ENCODE measurements around the gene ASIC2.
"Not testable (repeated sequence)": the region's sequence is repeated elsewhere in the genome, so short reads cannot be mapped to it uniquely, and the experiment has no call there.

The ASIC2 gene

DNA sequence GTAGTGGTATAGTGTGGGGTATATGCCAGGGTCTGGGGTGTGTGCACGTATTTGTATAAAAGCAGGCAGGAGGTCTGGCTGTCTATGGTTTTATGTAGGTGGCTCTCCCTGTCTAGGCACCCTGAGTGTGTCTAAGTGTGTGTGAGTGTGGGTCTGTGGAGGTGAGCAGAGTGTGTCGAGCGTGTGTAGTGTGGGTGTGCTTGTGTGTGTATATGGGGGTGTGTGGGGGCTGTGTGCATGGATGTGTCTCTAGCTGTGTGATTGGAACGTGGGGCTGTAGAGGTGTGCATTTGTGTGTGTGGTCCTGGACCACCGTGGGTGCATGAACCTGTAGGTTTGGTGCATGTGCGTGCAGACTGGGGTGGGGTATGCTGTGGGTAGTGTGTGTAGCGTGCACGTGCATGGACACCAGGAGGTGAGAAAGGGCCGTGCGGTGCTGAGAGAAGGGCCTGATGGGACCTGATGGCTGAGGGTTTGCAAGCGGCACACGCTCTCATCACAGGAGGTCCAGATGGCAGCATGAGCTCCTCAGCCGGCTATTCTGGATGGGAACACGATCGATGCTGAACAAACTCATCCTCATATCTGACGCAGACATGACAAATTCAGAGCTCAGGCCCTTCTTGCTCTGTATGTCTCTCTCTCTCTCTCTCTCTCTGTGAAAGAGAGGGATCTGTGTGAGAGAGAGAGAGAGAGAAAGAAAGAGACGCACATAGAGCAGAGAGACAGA, 273.8 kb downstream of the ASIC2 start:
- no peak for DNase-seq (ENCODE audit: low spot score)

GRCh38 chr17:33017366-33017765, 275.7 kb downstream of the ASIC2 start:
- DNase-seq (ENCODE audit: low spot score), result no peak

- DNase-seq (ENCODE audit: low spot score), result no peak
Observed at GRCh38 chr17:33016920-33017319, 276.2 kb downstream of the ASIC2 start.

DNA sequence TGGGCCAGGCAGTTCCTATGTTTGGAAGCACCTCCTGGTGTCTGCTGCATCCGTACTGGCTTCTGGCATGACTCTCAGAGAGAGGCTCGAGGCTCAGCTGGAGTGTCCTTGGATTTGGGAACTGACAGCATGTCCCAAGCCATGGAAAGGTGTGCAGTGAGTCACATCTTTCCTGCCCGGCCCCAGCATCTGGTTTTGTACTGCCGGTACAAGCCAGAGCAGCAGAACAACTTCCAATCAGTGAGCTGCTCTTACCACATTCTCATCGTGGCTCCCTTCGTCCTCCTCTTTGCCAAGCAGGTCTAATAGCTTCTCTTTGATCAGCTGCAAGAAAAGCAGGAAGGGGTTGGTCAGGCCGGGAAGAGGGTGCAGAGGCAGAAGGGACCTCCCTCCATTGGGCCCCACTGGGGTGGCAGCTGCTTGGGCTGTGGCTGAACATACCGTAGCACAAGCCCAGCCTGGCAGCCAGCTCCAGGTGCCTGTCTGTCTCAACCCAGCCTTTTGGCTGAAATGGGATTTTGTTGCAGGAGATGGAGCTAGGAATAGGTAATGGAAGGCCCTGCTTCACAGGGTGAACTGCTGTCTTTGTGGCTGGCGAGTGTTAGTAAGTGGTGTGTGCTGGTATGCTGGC, 277.3 kb downstream of the ASIC2 start:
- DNase-seq (ENCODE audit: low spot score), result no peak

DNA sequence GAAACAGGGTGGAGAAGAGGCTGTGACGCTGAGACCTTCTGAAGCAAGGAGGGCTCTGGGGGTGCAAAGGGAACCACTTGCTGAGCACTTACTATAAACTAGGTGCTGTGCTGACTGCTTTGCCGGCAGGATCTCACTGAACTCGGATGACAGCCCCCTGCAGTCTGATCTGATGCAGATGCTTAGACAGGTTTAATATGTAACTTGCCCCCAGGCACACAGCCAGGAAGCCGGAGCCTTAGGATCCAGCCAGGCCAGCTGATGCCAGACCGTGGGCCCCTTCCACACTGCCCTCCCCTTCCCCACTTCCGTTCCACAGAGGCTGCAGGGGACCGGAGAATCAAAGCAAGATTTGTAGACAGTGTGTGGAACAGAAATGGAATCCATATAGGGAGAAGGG, 278.3 kb downstream of the ASIC2 start:
- no peak for DNase-seq (ENCODE audit: low spot score)

GRCh38 chr17:33013596-33014375, 279.3 kb downstream of the ASIC2 start:
- DNase-seq (ENCODE audit: low spot score), result no peak

DNA sequence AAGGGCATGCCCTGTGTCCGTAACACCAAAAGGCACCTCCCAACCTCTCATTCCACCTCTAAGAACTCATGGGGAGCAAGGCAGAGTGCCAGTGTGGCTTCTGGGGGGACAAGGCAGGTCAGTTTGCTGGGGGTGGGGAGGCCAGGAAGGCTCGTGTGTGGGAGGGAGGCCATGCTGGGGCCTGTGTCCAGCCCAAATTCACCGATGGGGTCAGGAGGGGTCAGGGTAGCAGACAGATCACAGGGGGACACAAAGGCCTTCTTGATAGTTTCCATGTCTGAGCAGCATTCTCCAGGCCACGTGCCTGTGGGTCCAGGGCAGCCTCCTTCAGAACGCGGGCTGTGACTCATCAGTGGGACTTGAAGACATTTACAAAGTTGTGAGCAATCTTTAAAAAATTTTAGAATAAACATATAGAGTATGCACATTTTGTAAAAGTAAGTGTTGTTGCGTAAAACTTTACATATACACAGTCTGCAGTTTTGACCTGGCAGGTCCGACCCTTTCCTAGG, 280.5 kb downstream of the ASIC2 start:
- DNase-seq (ENCODE audit: low spot score), result no peak

- DNase-seq (ENCODE audit: low spot score), result no peak
Observed at GRCh38 chr17:33009636-33010035, 283.5 kb downstream of the ASIC2 start.

DNA sequence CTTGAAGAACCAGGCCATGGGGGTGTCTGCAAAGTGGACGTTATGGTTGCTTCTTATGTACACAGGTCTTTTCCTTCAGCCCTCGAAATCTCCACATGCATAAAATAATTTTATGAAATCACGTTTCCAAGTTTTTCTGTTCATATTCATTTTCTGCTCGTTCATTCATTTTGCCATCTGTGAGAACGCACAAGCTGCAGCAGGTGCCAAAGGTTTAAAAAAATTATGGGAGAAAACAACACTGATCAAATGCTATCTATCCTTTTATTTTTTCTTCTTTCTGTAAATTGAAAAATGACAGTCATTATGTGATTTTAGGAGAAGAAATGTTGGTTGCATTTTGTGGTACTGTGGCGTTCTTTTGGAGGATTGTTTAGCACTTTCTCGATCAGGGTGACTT, 285.9 kb downstream of the ASIC2 start:
- DNase-seq (ENCODE audit: low spot score), result no peak

GRCh38 chr17:33002246-33002645, 290.8 kb downstream of the ASIC2 start:
- no peak for DNase-seq (ENCODE audit: low spot score)

- no peak for DNase-seq (ENCODE audit: low spot score)
Observed at GRCh38 chr17:32998887-32999228, 294.2 kb downstream of the ASIC2 start.

DNA sequence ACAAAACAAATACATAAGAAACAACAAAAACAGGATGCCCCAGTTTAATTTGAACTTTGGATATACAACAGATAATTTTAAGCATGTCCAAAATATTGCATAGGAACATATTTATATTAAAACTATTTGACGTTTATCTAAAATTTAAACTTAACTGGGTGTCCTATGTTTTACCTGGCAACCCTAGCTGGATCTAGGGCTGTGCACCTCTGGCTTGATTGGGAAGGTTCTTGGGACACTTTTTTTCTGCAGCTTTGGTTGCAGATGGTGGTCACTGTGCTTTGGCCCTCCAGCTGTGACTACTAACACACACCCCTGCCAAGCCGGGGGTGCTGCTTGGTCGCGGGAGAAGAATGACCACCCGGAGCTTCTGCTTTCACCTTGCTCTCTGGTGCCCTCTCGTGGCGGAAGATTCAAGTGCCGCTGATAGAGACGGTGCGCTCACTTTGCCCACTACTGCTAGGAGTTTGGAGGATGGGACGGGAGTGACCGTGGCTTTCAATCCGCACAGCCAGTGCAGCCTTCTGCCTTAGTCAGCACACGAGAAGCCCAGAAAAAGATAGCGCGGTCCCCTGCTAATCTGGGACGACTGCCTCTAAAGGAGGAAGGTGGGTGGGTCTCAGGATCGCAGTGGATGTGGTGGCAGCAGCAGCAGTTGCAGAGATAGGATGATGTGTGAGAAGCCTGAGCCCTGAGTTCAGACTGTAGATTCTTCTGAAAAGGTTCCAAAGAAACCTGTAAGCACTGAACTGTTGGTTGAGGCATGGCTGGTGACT, 294.8 kb downstream of the ASIC2 start:
- DNase-seq (ENCODE audit: low spot score), result peak; percentile 75

- DNase-seq (ENCODE audit: low spot score), result no peak
Observed at GRCh38 chr17:32995416-32996045, 297.6 kb downstream of the ASIC2 start.

DNA sequence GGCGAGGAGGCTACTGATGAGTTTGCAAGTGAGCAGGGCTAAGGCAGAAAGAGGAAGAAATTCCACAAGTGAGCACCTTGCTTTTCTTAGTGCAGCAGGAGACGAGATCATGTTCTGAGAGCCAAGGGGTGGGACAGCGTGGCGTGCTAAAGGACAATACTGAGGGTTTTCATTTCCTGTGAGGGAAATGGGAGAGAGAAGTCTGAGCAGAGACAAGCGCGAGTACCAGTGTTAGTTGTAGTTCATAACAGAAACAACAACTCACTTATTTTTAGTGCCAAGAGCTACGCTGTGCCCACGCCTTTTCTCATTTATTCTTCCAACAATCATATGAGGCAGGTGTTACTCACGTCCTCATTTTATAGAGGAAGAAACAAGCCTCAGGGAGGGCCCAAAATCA, 299.1 kb downstream of the ASIC2 start:
- no peak for DNase-seq (ENCODE audit: low spot score)

GRCh38 chr17:32992321-32993033, 300.6 kb downstream of the ASIC2 start:
- no peak for DNase-seq (ENCODE audit: low spot score)

DNA sequence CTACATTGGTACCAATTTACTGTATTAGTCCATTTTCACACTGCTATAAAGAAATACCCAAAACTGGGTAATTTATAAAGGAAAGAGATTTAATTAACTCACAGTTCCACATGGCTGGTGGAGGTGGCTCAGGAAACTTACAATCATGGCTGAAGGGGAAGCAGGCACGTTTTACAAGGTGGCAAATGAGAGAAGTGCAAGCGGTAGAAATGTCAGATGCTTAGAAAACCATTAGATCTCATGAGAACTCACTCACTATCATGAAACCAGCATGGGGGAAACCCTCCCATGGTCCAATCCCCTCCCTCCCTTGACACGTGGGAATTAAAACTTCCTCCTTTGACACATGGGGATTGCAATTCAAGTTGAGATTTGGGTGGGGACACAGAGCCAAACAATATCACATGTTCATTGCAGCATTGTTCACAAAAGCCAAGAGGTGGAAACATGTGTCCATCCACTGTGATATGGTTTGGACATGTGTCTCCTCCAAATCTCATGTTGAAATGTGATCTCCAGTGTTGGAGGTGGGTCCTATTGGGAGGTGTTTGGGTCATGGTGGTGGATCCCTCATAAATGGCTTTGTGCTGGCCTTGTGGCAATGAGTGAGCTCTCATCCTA, 304.5 kb downstream of the ASIC2 start:
- DNase-seq (ENCODE audit: low spot score), result no peak

GRCh38 chr17:32987868-32988267, 305.2 kb downstream of the ASIC2 start:
- not testable (repeated sequence) for DNase-seq (ENCODE audit: low spot score)

GRCh38 chr17:32987453-32987805, 305.7 kb downstream of the ASIC2 start:
- DNase-seq (ENCODE audit: low spot score), result not testable (repeated sequence)

DNA sequence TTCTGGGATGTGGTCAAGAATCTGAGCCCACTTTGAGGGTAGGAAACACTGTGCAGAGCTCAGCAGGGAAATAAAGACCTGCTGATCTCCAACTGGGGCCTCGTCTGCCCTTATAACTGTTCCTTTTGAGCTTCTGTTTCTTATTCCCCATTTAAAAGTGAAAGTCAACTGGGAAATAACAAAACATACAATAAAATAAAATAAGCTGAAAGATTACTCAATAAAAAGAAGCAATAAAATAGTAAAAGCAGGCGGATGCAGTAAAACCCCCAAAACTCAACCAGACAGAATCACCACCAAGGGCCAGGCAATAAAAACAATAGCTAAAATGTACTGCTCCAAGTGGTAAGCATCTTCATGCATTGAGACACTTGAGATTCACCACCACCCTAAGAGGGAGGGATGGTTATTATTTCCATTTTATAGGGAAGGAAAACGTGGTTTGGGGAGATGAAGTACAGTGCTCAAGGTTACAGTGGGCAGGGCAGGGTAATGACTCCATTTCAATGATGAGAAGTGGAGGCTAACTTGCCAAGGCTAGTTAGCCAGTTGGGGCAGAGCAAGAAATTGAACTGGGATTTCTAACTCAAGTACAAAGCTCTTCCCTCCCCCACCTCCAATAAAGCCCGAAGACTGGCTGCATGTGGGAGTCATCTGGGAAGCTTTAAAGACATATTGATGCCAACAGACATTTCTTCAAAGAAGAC, 307.9 kb downstream of the ASIC2 start:
- DNase-seq (ENCODE audit: low spot score), result no peak

DNA sequence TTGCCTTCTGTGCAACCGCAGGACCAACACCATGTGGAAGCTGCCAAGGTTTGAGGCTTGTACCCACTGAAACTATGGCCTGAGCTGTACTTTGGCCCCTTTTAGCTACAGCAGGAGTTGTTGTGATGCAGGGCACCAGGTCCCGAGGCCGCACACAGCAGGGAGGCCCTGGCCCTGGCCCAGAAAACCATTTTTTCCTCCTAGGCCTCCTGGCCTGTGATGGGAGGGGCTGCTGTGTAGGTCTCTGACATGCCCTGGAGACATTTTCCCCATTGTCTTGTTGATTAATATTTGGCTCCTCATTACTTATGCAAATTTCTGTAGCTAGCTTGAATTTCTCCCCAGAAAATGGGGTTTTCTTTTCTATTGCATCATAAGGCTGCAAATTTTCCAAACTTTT, 311.5 kb downstream of the ASIC2 start:
- DNase-seq (ENCODE audit: low spot score), result not testable (repeated sequence)

Measured in left forelimb (tissue), 1 donor.